HG03159 (cell line): ENCODE results near the gene DERA.
A peak's percentile ranks its signal among the peaks of the same experiment; 100 is the strongest.
"Not testable (repeated sequence)": the region's sequence is repeated elsewhere in the genome, so short reads cannot be mapped to it uniquely, and the experiment has no call there.

ENCODE experiments used
- ATAC-seq: cut with Tn5 transposase; IDR thresholded peaks from one replicate; pipeline ENCODE4 v1.9.1; 2021; ENCODE audit warnings: mild to moderate bottlenecking, moderate library complexity; ENCODE audit not compliant: unreplicated experiment

The DERA gene

DNA sequence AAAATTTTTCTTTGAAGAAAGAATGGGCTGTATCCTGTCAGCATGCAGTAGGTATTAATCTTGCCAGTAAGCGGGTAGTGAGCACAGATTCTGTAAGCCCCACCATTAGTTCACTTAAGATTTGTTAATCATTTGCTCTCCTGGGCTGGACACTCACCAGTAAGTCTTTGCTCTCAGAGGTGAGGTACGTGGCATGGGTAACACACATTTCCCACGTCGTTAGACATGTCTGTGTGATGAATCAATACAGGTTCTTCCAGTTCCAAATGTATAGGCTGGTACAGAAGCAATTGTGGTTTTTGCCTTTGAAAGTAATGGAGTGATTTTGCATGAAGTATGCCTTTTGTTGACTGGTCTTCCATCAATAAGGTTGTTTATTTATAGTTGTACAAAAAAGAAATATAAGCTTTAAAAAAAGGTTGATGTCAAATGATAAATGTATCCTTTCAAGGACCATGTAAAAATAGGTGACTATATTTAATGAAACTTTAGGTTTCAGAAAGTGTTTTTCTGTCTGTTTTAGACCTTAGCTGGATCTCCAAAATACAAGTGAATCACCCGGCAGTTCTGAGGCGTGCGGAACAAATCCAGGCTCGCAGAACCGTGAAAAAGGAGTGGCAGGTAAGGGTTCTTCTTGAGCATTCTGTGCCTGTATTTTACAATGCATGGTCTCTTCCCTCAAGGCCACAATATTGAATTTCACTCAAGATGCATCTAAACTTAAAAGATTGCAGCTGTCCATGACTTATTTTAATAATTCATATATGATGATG is 45.5 kb downstream of the DERA start:
- ATAC-seq = no peak

DNA sequence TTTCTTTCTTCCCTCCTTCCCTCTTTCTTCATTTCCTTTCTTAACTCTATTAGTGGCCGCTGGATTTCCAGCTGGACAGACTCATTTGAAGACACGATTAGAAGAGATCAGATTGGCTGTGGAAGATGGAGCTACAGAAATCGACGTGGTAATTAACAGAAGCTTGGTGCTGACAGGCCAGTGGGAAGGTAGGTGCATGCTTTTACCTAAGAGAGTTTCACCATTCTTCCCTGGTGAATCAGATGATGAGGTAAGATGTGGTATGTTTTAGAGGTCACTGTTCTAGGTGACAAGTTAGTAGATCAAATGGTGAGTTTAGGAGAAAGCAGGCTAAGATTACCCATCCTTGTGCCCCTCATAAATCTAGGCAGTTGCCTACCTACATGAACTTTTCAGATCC is 51.6 kb downstream of the DERA start:
- ATAC-seq = no peak

DNA sequence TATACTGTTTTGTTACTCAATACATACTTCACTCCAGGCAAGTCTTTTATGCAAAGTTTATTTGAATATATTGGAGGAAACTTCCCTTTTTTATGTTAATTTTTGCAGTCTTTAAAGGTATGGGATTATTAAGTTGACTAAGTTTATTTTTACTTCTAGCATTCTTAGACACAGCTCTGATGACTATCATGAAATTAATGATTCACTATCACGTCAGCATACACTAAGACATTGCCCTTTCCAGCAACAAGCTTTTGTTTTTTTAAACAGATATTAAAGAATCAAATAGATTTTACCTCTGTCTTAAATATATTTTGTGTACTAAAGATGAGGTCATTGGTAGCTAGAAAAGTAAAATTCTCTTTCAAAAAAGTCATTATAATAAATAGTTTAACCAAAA is 52.1 kb downstream of the DERA start:
- no peak for ATAC-seq

DNA sequence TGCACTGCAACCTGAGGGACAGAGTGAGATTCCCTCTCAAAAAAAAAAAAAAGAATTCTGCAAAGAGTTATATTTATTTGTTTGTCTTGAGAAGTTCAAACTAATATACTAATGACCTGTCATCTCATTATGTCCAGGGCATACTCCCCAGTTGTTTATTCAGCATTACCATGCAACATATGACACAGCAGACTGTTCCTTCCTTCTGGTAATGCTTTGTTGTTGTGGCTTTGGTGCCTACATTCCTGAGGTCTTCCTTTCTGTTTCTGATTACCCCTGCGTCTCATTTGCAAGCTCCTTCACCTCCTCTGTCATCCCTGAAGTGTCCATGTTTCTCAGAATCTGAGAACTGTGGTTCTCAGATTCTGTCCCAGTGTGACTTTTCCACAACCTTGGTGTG is 55.3 kb downstream of the DERA start:
- ATAC-seq = no peak

DNA sequence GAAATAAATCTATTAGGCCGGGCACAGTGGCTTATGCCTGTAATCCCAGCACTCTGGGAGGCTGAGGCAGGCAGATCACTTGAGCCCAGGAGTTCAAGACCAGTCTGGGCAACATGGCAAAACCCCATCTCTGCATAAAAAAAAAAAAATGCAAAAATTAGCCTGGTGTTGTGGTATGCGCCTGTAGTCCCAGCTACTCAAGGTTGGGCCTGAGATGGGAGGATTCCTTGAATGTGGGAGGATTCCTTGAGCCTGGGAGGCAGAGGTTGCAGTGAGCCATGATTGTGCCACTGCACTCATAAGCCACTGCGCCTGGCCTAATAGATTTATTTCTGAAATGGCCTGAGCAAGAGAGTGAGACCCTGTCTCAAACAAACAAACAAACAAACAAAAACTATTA is 55.9 kb downstream of the DERA start:
- not testable (repeated sequence) for ATAC-seq

DNA sequence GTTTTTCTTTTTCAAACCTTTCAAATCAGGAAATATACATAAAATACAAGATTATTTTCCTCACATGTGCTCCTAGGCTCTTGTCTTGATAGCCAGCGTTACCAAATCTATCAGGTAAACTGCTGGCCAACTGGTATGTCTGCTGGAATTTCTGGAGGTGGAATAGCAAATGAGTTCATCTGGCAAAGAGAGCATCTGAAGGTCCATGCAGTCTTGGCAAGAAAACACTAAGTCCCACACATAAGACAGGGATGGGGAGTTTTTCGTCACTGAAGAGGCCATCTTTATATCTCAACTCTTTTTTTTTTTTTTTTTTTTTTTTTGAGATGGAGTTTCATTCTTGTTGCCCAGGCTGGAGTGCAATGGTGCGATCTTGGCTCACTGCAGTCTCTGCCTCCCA is 60.1 kb downstream of the DERA start:
- no peak for ATAC-seq

DNA sequence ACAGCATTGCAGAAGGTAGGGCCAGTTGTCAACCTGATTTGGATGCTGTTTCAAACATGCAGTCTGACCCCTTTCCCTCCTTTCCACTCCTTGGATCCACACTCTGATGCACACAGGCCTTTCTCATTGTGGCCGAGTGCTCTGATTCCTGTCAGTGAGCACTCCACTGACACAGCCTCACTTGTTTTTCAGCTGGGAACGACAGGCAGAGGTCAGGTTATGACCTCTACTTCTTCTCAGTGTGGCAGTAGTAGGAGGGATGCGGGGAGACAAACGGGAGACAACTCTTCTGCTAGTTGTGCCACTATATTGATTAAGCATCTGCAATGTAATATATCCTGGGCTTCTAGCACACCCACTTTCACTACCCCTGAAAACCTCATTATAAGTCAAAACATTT is 61.8 kb downstream of the DERA start:
- no peak for ATAC-seq

DNA sequence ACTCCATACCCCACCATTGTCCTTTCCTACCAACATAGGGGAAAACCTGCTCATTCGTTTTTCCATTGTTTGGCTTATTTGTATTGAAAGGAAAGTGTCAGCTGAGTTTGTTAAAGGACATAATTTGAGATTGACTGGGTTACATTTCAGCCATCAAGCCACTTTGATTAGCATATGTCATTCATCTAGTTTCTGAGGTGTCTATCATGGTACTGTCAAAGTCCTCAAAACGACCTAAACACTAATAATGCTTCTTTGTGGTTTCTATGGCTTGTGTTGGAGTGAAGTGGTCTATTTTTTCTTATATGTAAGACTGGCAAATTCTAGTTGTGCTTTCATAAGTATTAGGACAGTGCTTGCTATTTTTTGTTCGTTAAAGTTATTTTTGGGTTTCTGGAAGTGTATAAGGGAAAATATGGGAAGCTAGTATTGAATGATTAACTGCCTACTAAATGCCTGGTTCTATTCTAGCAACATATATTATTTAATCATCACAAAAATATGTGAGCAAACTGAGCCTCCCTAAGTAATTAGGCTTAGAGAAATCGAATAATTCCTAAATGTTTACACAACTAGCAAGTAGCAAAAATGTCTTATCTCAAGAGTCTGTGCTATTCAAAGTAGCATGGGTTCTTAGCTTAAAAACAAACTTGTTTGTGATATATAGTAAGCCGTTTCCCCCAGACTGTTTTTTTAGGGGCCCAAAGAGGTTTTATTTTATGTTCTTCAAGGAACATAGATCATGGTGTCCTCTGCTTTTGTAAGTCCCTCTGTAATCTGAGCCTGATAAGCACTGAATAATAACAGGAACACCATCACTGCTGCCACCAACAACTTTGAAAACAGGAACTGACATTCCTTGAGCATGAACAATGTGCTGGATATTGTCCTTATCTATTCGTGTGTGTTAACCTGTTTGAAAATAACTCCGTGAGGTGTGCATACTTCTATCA is 67.1 kb downstream of the DERA start:
- ATAC-seq = no peak

DNA sequence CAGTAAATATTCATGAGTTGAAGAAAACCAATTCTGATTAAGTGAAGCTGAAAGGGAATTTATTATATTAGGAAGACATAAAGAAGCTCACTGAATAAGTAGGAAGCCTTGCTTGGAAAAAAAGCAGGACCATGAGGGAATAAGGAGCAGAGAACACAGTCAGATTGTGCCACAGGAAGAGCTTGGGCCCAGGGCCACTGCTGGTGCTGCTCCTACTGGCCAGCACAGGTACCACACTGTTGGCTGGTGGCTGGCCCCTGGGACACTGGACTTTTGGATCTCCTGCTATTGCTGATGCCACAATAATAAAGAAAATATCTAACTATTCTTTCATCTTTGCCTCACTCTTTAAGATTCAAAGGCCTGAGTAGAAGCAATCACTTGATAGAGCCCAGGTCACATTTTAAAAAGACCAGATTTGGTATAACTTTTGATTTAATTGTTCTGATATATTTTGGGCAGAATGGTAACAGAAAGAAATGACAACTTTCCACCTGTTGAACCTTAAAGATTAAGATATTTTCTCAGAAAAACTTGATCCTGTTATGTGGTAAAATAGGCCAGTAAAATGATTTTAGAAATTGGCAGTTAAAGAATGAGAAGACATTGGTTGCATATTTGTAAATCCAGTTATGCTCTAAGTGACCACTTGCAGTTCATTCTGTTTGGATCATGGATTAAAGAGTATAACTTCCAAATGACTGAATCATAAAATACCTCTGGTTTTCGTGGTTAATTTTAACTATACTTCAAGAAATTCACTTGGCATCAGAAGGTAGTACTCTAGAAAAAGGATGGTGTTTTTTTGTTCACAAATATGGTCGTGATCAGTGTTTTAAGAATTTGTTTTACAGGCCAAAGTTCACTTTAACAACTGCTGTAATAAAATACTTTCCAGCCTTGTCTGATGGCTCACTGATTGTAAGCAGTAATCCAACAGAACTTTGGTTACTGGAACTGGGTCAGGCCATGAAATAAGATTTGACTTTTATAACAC is 68.3 kb downstream of the DERA start:
- peak; percentile 65 for ATAC-seq

DNA sequence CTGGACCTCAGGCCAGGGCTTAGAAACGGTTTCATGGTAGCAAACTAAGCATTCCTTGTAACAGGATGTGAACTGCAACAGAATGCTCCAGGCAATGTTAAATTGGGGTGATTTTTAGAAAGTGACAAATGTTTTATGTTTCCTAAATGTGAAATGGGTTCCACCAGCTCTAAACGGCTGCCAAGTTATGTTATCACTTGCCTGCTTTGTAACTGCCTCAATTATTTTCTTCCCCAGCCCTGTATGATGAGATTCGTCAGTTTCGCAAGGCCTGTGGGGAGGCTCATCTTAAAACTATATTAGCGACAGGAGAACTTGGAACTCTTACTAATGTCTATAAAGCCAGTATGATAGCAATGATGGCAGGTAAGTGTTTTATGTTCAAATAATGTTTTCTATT is 70.9 kb downstream of the DERA start:
- ATAC-seq = no peak

DNA sequence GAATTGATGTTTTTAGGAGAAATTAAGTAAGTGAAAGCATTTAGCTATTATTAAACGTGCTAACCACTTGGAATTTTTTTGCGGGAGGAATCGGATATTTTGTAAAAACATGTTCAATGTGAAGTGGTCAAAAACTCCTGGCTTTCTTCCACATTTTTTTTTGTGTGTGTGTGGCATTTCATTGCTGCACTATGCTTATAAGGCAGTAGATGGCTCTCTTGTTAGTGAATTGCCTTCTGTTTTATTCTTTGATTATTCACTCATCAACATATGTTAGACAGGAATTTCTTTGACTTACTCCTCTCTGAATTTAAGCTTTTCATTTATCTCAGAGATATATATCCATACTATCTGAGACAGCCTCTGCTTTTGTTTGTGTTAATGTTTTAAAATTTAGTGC is 71.3 kb downstream of the DERA start:
- no peak for ATAC-seq

DNA sequence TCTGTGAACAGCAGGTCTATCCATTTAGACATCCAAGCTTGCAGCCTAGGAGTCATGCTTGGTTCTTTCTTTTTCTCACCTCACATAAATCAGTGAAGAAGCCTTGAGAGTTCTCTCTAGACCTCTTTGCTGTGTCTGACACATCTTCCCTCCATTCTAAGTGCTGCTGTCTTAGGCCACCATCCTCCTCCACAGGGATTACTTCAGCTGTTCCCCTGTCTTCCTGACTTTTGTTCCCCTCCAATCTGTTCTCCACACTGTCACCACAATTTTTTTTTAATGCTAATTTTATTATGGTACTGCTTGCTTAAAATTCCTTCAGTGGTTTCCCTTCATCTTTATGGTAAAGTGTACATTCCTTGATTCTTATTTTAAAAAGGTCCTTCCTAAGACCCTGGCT is 71.8 kb downstream of the DERA start:
- no peak for ATAC-seq

DNA sequence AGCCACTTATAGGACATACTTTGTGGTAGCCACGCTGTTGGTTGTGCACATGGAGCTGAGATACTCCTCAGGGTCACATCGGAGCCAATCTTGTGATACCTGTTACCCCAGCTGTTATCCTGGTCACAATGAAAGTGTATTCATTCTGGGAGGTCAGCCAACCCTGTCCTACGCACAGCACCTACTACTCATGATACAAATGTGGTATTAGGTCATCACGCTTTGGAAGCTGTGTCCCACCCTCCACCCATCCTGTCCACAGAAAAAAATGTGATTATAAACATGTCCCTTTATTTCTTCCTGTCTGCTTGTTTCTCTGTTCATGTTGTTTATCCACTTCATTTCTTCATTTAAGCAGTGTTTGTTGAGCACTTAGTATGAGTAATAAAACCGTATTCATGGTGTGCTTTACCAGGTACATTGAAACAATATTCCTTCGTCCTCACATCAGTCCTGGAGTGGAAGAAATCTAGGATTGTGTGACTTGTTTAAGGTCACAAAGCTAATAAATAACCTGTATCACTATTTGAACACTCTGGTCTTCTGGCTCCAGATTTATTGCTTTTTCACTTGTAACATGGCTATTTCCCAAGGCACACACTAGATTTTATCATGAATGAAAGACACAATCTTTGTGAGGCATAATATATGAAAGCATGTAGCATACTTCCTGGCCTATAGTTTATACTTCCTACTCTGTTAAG is 73.1 kb downstream of the DERA start:
- ATAC-seq = no peak

DNA sequence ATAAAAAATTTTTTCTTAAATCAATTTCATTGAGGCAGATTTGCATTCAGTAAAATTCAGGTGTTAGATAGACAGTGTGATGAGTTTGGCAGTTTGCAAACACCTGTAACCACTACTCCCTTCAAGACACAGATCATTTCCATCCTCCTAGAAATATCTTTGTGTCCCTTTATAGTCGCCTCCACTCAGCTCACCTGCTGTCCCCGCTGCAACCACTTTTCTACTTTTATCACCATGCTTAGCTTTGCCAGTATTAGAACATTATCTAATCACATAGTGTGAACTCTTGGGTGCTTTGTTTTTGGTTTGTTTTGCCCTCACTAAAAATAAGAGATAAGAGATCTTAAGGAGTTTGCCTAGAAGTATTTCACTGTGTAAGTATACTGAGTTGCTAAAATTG is 73.8 kb downstream of the DERA start:
- ATAC-seq = no peak

DNA sequence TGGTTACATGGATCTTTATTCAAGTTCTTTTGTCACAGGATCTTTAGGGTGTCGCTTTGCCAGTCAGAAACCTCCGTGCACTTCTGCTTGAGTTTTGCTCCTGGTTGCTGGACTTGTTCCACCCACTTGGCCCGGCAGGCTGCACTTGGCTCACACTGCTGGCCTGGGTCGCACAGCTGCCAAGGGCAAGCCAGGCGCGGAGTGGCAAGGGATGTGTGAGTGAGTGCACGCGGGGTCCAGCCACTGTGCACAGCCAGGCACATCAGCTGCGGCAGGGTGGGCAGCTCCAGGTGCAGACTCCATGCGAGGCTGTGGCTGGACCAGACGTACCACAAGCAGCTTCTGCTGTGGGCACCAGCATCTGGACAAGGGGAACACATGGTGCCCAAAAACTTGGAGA is 76.6 kb downstream of the DERA start:
- no peak for ATAC-seq

DNA sequence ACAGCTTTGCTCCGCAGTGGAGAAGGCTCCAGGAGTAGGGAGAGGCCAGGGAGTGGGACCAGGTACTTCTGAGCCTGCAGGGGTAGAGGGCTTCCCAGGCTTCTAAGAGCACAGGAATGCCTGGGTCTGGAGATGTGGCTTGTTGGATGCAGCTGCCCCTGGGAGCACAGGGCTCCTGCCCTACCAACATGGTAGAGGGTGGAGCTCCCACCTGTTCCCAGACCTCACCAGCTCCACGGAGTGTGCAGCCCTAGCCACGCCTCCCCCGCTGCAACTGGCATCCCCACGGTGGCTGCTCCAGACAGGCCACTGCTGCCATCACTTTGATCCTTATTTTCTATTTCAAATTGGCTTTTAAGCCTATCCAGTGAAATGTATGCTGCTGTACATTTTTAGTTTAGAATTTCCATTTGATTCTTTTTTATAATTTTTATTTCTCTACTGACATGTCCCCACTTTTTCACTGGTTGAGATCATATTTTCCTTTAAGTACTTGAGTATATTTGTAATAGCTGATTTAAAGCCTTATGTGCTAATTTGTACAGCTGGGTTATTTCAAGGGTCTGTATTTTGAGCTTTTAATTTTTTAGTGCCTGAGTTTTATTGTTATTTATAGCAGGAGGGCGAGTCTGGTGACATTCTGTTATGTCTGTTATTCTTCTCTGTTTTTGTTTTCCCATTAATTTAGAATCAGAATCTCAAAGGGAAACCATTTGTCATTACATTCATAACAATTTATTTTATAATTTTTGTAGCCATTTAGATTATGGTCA is 78.0 kb downstream of the DERA start:
- no peak for ATAC-seq

DNA sequence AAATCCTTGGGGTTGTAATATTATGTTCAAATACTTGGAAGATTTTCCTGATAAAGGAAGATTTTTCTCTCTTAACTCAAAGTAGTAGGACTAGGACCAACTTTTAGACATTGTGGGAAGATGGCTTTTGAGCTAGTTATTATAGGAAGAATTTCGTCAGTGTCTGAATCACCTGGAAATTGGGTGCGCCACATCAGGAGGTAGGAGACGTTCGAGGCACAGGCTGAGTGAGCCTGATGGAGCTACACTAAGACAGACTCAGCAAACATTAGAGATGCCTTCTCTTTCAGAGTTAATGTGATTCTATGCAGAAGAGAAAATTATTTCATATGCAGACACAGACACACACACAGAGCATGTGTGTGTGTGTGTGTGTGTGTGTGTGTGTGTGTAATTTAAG is 84.7 kb downstream of the DERA start:
- no peak for ATAC-seq

DNA sequence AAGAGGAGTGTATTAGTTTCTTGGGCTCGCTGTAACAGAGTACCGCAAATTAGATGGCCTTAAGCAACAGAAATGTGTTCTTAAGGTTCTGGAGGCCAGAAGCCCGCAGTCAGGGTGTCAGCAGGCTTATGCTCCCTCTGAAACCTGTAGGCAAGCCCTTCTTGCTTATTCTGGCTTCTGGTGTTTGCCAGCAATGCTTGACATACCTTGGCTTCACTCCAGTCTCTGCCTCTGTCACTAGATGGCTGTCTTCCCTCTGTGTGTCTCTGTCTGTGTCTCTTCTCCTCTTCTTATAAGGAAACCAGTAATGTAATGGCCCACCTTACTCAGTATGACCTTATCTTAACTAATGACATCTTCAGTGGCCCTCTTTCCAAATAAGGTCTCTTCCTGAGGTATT is 85.1 kb downstream of the DERA start:
- ATAC-seq = no peak

DNA sequence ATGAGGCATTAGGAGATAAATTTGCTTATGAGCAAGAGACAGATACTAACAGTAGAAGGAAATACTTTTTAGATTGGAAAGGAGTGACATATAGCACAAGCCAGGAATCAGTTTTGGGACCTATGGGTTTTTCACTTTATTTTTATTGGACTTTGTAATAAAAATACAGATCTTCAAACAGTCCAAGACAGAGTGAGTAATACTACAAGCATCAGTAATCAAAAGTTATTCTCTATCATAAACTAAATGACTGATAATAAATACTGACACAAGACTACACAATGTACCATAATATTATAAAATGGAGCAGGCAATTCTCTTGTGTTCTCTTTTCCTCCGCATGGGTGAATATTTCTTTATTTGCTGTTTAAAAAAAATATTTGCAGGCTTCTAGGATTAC is 85.8 kb downstream of the DERA start:
- no peak for ATAC-seq

DNA sequence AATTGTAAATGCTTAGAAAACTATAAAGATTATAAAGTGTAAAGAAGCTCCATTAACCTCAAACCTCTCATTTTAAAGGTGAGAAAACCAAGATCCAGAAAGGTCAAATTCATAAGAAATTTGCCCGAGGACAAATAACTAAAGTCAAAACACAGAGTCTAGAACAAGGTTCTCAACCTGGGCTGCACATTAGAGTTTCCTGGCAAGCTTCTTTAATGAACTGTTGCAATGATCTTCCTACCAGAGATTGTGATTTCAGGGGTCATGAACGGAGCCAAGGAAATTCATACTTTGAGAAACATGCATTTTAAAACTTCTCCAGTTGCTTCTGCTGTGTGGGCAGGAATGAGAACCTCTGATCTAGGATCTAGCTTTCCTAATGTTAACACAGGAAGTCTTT is 86.8 kb downstream of the DERA start:
- no peak for ATAC-seq
